Common myeloid progenitor, CD34-positive (primary cell): Measurements from ENCODE around the gene VPS9D1. TPM values are rescaled to one million over a fixed set of nuclear protein-coding genes. Genes with fewer than 3 reads are reported as not detected.

ENCODE experiments used
- CTCF ChIA-PET: fragments of 350-600 bp; sonication (Branson Sonifier 250); formaldehyde crosslinking; loops from one replicate; lab custom pipeline; 2021; ENCODE audit warnings: antibody characterized with exemption; lab: Charles Lee
- POLR2A ChIA-PET: fragments of 350-600 bp; sonication (Branson Sonifier 250); formaldehyde crosslinking; loops from one replicate; lab custom pipeline; 2021; ENCODE audit warnings: antibody characterized with exemption; lab: Charles Lee
- DNase-seq, 3 donors: peaks; one replicate each; pipeline versions ENCODE4 v3.0.0 to v3.0.0-alpha.2; 2013
- H3K27ac ChIP-seq, 2 experiments: 1 replicate in 1 of 2; 2 replicates in 1 of 2; pipeline ENCODE4 v1.7.0; 2013; ENCODE audit warnings: inconsistent platforms in 2 of 2, low read length in 2 of 2, mild to moderate bottlenecking in 2 of 2, low read depth in 1 of 2, moderate library complexity in 1 of 2; ENCODE audit not compliant: severe bottlenecking in 2 of 2, insufficient read depth in 1 of 2, poor library complexity in 1 of 2
- H3K27me3 ChIP-seq, 5 experiments: replicated peaks in 2 of 5; 1 replicate in 3 of 5; 2 replicates in 2 of 5; pipeline versions ENCODE4 v1.6.1 to v1.7.0; 2013; ENCODE audit warnings: low read length in 4 of 5, mild to moderate bottlenecking in 2 of 5, moderate library complexity in 2 of 5, inconsistent platforms in 1 of 5; ENCODE audit not compliant: insufficient read depth in 5 of 5, control insufficient read depth in 4 of 5
- H3K36me3 ChIP-seq, 4 experiments: 1 replicate in 2 of 4; 2 replicates in 2 of 4; pipeline versions ENCODE4 v1.6.1 to v1.7.0; 2013; ENCODE audit warnings: low read length in 3 of 4, control low read depth in 1 of 4, mild to moderate bottlenecking in 1 of 4; ENCODE audit not compliant: control insufficient read depth in 4 of 4, insufficient read depth in 4 of 4
- H3K4me1 ChIP-seq, 4 experiments: 1 replicate in 3 of 4; 2 replicates in 1 of 4; pipeline versions ENCODE4 v1.6.1 to v1.7.1; 2013; ENCODE audit warnings: low read length in 3 of 4, mild to moderate bottlenecking in 3 of 4, control low read depth in 1 of 4, inconsistent platforms in 1 of 4, moderate library complexity in 1 of 4; ENCODE audit not compliant: control insufficient read depth in 4 of 4, insufficient read depth in 4 of 4; ENCODE audit errors: control extremely low read depth in 1 of 4
- H3K4me3 ChIP-seq, 7 experiments: 1 replicate in 4 of 7; 2 replicates in 3 of 7; pipeline versions ENCODE4 v1.5.1 to v1.7.0; 2013; ENCODE audit warnings: mild to moderate bottlenecking in 7 of 7, low read length in 6 of 7, moderate library complexity in 6 of 7, inconsistent platforms in 2 of 7, low read depth in 2 of 7, control low read depth in 1 of 7; ENCODE audit not compliant: insufficient read depth in 4 of 7, control insufficient read depth in 1 of 7; ENCODE audit errors: extremely low read depth in 1 of 7
- H3K9me3 ChIP-seq, 5 experiments: 1 replicate in 4 of 5; 2 replicates in 1 of 5; pipeline versions ENCODE4 v1.6.1 to v1.7.1; 2013; ENCODE audit warnings: low read length in 4 of 5, mild to moderate bottlenecking in 2 of 5, inconsistent platforms in 1 of 5, low read depth in 1 of 5, moderate library complexity in 1 of 5; ENCODE audit not compliant: control insufficient read depth in 4 of 5, insufficient read depth in 2 of 5; ENCODE audit errors: control extremely low read depth in 1 of 5
- WGBS: methylation state at CpG from one replicate; pipeline ENCODE4 v1.1.5; 2013; ENCODE audit not compliant: insufficient coverage; 5-methylcytosine and 5-hydroxymethylcytosine counted together
- polyA plus RNA-seq: library from polyadenylated mRNA; unstranded; fragments of 120-200 nt; gene quantifications from one replicate; pipeline ENCODE4 v1.2.1, GENCODE V29; 2013

Gene VPS9D1, protein sequence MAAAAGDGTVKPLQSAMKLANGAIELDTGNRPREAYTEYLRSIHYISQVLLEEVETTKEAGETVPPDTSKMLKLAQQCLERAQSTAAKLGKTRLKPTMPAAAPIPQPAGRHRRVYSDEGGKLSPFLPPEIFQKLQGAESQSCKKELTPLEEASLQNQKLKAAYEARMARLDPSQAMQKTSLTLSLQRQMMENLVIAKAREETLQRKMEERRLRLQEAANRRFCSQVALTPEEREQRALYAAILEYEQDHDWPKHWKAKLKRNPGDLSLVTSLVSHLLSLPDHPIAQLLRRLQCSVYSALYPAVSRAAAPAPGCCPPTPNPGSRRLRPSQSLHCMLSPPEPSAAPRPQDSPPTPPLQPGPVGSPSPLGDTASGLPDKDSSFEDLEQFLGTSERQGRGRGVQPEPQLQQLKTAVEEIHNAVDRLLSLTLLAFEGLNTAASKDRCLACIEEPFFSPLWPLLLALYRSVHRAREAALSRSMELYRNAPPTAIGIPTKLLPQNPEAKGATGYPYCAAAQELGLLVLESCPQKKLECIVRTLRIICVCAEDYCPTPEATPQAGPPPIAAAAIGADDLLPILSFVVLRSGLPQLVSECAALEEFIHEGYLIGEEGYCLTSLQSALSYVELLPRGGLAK
- 6.7 TPM for polyA plus RNA-seq

DNA sequence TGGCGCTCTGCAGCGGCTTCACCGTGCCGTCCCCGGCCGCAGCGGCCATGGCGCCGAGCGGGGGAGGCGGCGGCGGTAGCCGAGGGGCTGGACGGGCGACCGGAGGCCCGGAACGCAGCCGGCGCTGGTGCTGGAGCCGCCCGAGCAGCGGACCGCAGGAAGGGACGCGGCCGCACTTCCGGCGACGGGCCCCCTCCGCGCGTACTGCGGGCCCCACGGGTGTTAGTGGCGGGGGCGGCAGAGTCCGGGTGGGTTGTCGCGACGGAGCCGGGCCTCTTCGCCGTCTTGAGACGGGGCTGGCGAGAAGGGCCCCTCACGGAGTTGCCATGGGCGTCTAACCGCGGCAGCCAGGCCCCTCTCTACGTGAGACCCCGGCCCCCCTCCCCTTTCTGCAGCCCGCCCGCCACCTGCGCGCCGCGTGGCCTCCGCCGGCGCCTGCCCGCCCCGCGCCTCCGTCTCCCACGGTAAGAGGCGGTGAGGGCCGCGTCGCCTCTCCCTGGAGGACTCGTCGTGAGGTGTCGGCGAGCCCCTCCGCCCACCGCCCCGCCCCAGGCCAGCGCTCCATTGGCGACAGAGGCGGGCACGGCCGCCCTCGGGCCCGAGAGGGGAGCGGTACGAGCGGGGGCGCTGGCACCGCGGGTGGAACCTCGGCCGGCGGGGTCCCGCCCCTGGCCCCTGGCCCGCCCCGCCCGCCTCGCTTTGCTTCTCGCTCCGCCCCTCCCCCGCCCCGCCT is at the start of gene VPS9D1, which contains the start of gene ZNF276:
Gene VPS9D1 (minus strand): TSS at position 86 of the 733 bp plus-strand sequence. CDS start 37 bp downstream, at position 49.
Gene ZNF276 (plus strand): TSS at position 725 of the 733 bp plus-strand sequence. CDS start 104 bp downstream, outside the sequence.
- peak; percentile 72 to 86 (median 84) for DNase-seq

DNA sequence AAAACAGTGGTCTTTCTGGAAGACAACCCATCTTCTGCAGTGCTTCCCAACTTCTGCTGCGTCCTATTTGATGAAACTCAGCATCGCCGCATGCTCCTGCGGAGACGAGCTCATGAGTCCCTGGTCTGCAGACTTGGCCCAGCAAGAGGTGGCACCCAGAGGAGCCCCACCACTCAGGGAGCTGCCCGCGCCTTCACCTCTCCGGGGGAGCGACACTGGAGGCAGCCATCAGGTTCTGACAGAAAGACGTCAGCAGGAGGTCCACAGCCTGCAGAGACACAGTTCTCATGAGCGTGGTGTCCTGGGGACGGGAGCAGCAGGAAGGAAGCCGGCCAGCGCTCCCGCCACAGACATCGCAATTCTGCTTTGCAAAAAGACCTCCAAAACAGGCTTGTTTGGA is 49.7 kb upstream of the VPS9D1 start:
- POLR2A ChIA-PET, result interaction anchor here (0.7 kb wide), 1 partner anchor 89 kb away, joined by 4 read pairs; no protein-coding TSS in a partner anchor

More for the DNA sequence above, at the start of gene VPS9D1, which contains the start of gene ZNF276:
- H3K27me3 ChIP-seq, result no peaks in the 10 kb centered on the region
- ChIA-PET CTCF (interaction anchor here (6.9 kb wide), 1 partner anchor 15 kb away, joined by 54 read pairs; no protein-coding TSS in a partner anchor), POLR2A (interaction anchor here (0.6 to 1.5 kb wide), 4 partner anchors 15 to 94 kb away, joined by 3 to 4 read pairs (median 4); partner anchors contain the start of gene SPATA2L)
- peaks cover 2 to 43% (median 24%) of the 10 kb centered on the region in 4 experiments for H3K36me3 ChIP-seq
- peak within 1 kb of the TSS; percentile 78 to 89 for H3K27ac ChIP-seq
- under 1% methylated on average over 66 of the region's 103 CpGs for WGBS
- H3K4me3 ChIP-seq, result peak within 1 kb of the TSS; percentile 62 to 90 (median 77)
- no peaks in the 10 kb centered on the region for H3K9me3 ChIP-seq
- H3K4me1 ChIP-seq, result peaks cover 3 to 51% (median 47%) of the 10 kb centered on the region in 4 experiments

DNA sequence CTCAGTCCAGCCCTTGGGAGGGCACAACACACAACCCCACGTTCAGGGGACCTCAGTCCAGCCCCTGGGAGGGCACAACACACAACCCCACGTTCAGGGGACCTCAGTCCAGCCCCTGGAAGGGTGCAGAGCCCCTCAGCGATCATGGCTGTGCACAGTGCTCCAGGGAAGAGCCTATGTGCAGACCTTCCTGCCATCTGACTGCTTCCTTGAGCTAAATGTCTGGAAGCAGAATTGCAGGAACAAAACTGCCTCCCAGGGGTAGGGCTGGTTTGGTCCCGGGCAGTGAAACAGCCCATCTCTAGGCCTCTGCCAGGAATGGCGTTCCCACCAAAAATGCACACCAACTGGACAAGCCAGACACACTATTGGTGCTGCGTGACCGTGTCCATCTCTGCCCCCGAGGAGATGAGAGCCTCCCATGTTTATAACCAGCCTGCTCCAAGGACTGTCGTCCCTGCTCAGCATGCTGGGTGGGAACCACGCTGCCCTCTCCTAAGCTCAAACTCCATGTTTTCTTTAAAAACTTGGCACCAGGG is 44.7 kb upstream of the VPS9D1 start:
- ChIA-PET POLR2A (interaction anchor here (0.8 kb wide), 1 partner anchor 79 kb away, joined by 3 read pairs; the partner anchor contains the start of gene CDK10), CTCF (interaction anchor here (1.6 to 1.9 kb wide), 2 partner anchors 11 to 76 kb away, joined by 3 to 5 read pairs; no protein-coding TSS in a partner anchor)
- Histone ChIP-seq H3K9me3 (no peaks in the 10 kb centered on the region), H3K27me3 (no peaks in the 10 kb centered on the region), H3K36me3 (peaks cover 3 to 75% (median 19%) of the 10 kb centered on the region in 4 experiments), H3K27ac (peak overlapping the region; percentile 69 to 82), H3K4me1 (peaks cover 5 to 42% (median 28%) of the 10 kb centered on the region in 4 experiments), H3K4me3 (peak overlapping the region in 6 of 7 experiments; percentile 44 to 90 (median 70))
- DNase-seq, result no peak
- 69% methylated on average over 9 of the region's 10 CpGs for WGBS

More for the DNA sequence above, 49.7 kb upstream of the VPS9D1 start:
- CTCF ChIA-PET, result interaction anchor here (1.2 kb wide), 1 partner anchor 19 kb away, joined by 3 read pairs; no protein-coding TSS in a partner anchor
- WGBS, result 99% methylated on average over 16 of the region's 16 CpGs
- H3K36me3 ChIP-seq, result peaks cover 5 to 76% (median 47%) of the 10 kb centered on the region in 4 experiments
- DNase-seq, result no peak
- no peaks in the 10 kb centered on the region for H3K27me3 ChIP-seq
- no peak overlapping the region for H3K4me3 ChIP-seq
- H3K27ac ChIP-seq, result no peak overlapping the region
- H3K9me3 ChIP-seq, result no peaks in the 10 kb centered on the region
- peaks cover 0 to 3% (median 3%) of the 10 kb centered on the region in 4 experiments for H3K4me1 ChIP-seq

DNA sequence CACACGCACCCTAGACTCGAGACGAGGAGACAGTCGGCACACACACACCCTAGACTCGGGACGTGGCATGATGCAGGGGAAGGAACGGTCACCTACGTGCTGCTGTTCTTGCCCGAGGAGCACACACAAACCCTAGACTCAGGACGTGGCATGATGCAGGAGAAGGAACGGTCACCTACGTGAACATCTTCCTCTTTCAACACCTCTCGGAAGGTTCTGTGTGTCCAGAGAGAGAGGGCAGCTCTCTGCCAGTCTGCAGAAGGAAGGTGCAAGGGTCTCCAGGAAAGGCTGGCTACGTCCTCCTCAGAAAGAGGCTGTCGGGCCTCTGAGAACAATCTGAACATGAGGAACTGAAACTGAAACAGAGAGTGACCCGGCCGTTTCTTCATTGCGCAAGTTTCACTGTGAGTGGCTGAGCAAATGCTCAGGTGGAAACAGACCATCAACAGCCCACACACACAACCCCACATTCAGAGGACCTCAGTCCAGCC is 44.1 kb upstream of the VPS9D1 start:
- Histone ChIP-seq H3K9me3 (no peaks in the 10 kb centered on the region), H3K27ac (peak overlapping the region; percentile 69 to 82), H3K27me3 (no peaks in the 10 kb centered on the region), H3K36me3 (peaks cover 1 to 75% (median 19%) of the 10 kb centered on the region in 4 experiments), H3K4me3 (peak overlapping the region; percentile 44 to 90 (median 65)), H3K4me1 (peaks cover 5 to 43% (median 28%) of the 10 kb centered on the region in 4 experiments)
- ChIA-PET POLR2A (interaction anchor here (0.7 kb wide), 1 partner anchor 34 kb away, joined by 3 read pairs; no protein-coding TSS in a partner anchor), CTCF (interaction anchor here (1.2 to 1.9 kb wide), 4 partner anchors 11 to 75 kb away, joined by 3 to 5 read pairs (median 3); no protein-coding TSS in a partner anchor)
- WGBS, result 2% methylated on average over 17 of the region's 18 CpGs
- peak; percentile 79 to 91 (median 88) for DNase-seq

DNA sequence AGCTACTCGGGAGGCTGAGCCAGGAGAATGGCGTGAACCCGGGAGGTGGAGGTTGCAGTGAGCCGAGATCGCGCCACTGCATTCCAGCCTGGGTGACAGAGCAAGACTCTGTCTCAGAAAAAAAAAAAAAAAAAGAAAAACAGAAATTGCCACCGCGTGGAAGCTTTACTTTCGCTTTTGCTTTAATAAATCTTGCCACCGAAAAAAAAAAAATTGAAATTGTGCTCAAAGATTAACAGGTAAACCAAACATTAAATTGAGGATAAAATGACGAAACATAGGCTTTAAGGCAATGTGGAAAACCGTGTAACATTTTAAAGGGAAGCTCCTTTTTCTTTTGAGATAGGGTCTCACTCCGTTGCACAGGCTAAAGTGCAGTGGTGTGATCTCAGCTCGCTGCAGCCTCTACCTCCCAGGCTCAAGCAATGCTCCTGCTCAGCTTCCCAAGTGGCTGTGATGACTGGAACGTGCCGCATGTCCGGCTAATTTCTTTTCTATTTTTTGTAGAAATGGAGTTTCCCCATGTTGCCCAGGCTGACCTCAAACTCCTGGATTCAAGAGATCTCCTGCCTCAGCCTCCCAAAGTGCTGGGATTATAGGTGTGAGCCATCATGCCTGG is 40.7 kb upstream of the VPS9D1 start:
- peaks cover 5 to 43% (median 28%) of the 10 kb centered on the region in 4 experiments for H3K4me1 ChIP-seq
- CTCF ChIA-PET, result interaction anchor here (0.7 to 2.9 kb wide), 6 partner anchors 8 to 61 kb away, joined by 3 to 14 read pairs (median 4); no protein-coding TSS in a partner anchor
- DNase-seq, result peak; percentile 42 to 75 (median 69)
- H3K4me3 ChIP-seq, result peak overlapping the region in 5 of 7 experiments; percentile 62 to 84 (median 73)
- POLR2A ChIA-PET, result interaction anchor here (1.3 kb wide), 1 partner anchor 39 kb away, joined by 3 read pairs; no protein-coding TSS in a partner anchor
- no peaks in the 10 kb centered on the region for H3K27me3 ChIP-seq
- H3K36me3 ChIP-seq, result peaks cover 11 to 79% (median 32%) of the 10 kb centered on the region in 4 experiments
- peak overlapping the region; percentile 54 to 61 for H3K27ac ChIP-seq
- WGBS, result 10% methylated on average over 7 of the region's 17 CpGs
- H3K9me3 ChIP-seq, result no peaks in the 10 kb centered on the region
